GM12873 (cell line): ENCODE results near the gene DICER1.
A peak's percentile ranks its signal among the peaks of the same experiment; 100 is the strongest.

ENCODE experiments used
- CTCF ChIP-seq: IDR thresholded peaks from 2 replicates; pipeline ENCODE4 v1.5.1; 2012; ENCODE audit warnings: low read depth, mild to moderate bottlenecking, moderate library complexity, low read length, control low read depth; ENCODE audit not compliant: insufficient read depth; ENCODE audit errors: missing control alignments

Gene DICER1

GRCh38 chr14:95197551-95197950 lies 40.2 kb upstream of the DICER1 start:
- no peak for TF ChIP-seq CTCF

- no peak for TF ChIP-seq CTCF
Observed at GRCh38 chr14:95196826-95197545, 39.7 kb upstream of the DICER1 start.

GRCh38 chr14:95196268-95196667 lies 38.9 kb upstream of the DICER1 start:
- peak; percentile 56 for TF ChIP-seq CTCF

GRCh38 chr14:95195031-95195430 lies 37.7 kb upstream of the DICER1 start:
- no peak for TF ChIP-seq CTCF

GRCh38 chr14:95193081-95193480 lies 35.8 kb upstream of the DICER1 start:
- no peak for TF ChIP-seq CTCF

- no peak for TF ChIP-seq CTCF
Observed at GRCh38 chr14:95192311-95192710, 35.0 kb upstream of the DICER1 start.

GRCh38 chr14:95191445-95192199 lies 34.3 kb upstream of the DICER1 start:
- TF ChIP-seq CTCF = no peak
